Measurements from ENCODE around the gene DDX60. TPM values are rescaled to one million over a fixed set of nuclear protein-coding genes. Genes with fewer than 3 reads are reported as not detected.
A peak's percentile ranks its signal among the peaks of the same experiment; 100 is the strongest.

Gene DDX60
- total RNA-seq, 1 donor from 2014 or later, result 5.0 TPM

GRCh38 chr4:168319486-168320019, 1.0 kb upstream of the DDX60 start:
- no peak for TF ChIP-seq CTCF (IDR thresholded peaks at IDR 0.05; ENCODE audit: unreplicated experiment)
- peak overlapping the region; percentile 1 for H3K4me3 Mint-ChIP-seq (ENCODE audit: unreplicated experiment)
- H3K27me3 Mint-ChIP-seq (ENCODE audit: unreplicated experiment), result peaks cover 2% of the 10 kb centered on the region
- DNase-seq (ENCODE audit: low spot score), result no peak
- no peak overlapping the region for H3K27ac Mint-ChIP-seq (ENCODE audit: unreplicated experiment)
- H3K4me1 Mint-ChIP-seq (ENCODE audit: unreplicated experiment), result no peaks in the 10 kb centered on the region
- H3K36me3 Mint-ChIP-seq (ENCODE audit: low read depth, unreplicated experiment), result no peaks in the 10 kb centered on the region
- no peaks in the 10 kb centered on the region for H3K9me3 Mint-ChIP-seq (ENCODE audit: unreplicated experiment)

- no peaks in the 10 kb centered on the region for H3K4me1 Mint-ChIP-seq (ENCODE audit: unreplicated experiment)
- peaks cover 2% of the 10 kb centered on the region for H3K27me3 Mint-ChIP-seq (ENCODE audit: unreplicated experiment)
- peak overlapping the region; percentile 8 for H3K4me3 Mint-ChIP-seq (ENCODE audit: unreplicated experiment)
- no peaks in the 10 kb centered on the region for H3K36me3 Mint-ChIP-seq (ENCODE audit: low read depth, unreplicated experiment)
- no peak overlapping the region for H3K27ac Mint-ChIP-seq (ENCODE audit: unreplicated experiment)
- no peak for DNase-seq (ENCODE audit: low spot score)
- H3K9me3 Mint-ChIP-seq (ENCODE audit: unreplicated experiment), result no peaks in the 10 kb centered on the region
- no peak for TF ChIP-seq CTCF (IDR thresholded peaks at IDR 0.05; ENCODE audit: unreplicated experiment)
These were observed 931 bp downstream of the DDX60 start for GRCh38 chr4:168317621-168318020.

DNA sequence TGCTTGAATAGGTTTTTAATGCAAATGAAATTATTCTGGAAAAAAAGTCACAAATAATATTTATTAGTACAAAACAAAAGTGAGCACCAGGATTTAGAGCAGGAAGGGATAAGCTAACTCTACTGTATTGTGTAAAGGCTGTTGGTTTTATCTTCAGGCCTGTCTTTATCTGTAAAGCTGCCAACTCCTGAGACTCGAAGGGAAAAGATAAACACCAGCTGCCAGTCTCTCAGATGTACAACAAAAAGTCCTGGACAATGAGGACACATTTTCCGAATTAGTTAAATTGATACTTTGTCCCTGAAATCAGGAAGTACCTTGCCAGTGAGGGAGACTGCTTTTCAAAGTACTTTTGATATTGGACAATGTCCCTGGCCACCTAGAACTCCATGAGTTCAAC, 8.8 kb downstream of the DDX60 start:
- H3K27ac Mint-ChIP-seq (ENCODE audit: unreplicated experiment), result no peak overlapping the region
- no peak for TF ChIP-seq CTCF (IDR thresholded peaks at IDR 0.05; ENCODE audit: unreplicated experiment)
- no peak for DNase-seq (ENCODE audit: low spot score)
- peaks cover 2% of the 10 kb centered on the region for H3K27me3 Mint-ChIP-seq (ENCODE audit: unreplicated experiment)
- H3K36me3 Mint-ChIP-seq (ENCODE audit: low read depth, unreplicated experiment), result no peaks in the 10 kb centered on the region
- H3K4me1 Mint-ChIP-seq (ENCODE audit: unreplicated experiment), result peaks cover 2% of the 10 kb centered on the region
- H3K9me3 Mint-ChIP-seq (ENCODE audit: unreplicated experiment), result no peaks in the 10 kb centered on the region
- no peak overlapping the region for H3K4me3 Mint-ChIP-seq (ENCODE audit: unreplicated experiment)

DNA sequence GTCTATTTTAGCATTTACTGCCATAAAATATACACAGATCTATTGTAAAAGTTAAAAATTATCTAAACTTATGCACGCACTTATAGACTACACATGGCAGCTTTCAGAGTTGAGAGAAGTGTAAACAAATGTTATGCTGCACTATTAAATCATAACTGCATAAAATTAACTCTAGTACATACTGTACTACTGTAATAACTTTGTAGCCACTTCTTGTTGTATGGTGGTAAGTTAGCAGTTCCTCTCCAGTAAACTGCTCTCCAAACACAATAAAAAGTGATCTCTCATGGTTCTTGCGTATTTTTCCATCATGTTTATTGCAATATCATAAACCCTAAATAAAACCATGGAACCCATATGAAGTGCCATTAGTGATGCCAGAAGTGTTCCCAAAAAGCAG, 9.6 kb downstream of the DDX60 start:
- Mint-ChIP-seq H3K36me3 (ENCODE audit: low read depth, unreplicated experiment) (no peaks in the 10 kb centered on the region), H3K9me3 (ENCODE audit: unreplicated experiment) (no peaks in the 10 kb centered on the region), H3K27me3 (ENCODE audit: unreplicated experiment) (no peaks in the 10 kb centered on the region), H3K4me1 (ENCODE audit: unreplicated experiment) (peaks cover 2% of the 10 kb centered on the region), H3K4me3 (ENCODE audit: unreplicated experiment) (no peak overlapping the region), H3K27ac (ENCODE audit: unreplicated experiment) (no peak overlapping the region)
- no peak for DNase-seq (ENCODE audit: low spot score)
- no peak for TF ChIP-seq CTCF (IDR thresholded peaks at IDR 0.05; ENCODE audit: unreplicated experiment)

DNA sequence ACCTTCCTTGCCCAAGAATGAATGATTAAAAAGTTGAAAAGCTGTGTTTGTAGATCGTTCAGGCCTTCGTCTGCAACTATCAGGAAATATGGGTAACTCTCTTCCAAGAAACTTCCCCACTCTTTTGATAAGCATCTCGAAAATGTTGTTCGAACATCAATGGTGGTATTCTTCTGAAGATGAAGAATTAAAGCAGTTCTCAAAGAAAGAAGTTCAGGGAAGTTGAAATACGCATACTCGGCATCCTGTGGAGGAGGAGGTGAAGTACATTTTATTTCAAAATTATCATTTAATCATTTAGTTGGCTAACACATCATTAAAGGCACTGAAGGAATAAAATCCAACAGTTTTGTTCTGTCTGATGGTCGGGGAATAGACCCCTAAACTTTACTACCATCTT, 12.1 kb downstream of the DDX60 start:
- DNase-seq (ENCODE audit: low spot score), result no peak
- H3K27ac Mint-ChIP-seq (ENCODE audit: unreplicated experiment), result no peak overlapping the region
- H3K4me1 Mint-ChIP-seq (ENCODE audit: unreplicated experiment), result peaks cover 2% of the 10 kb centered on the region
- H3K4me3 Mint-ChIP-seq (ENCODE audit: unreplicated experiment), result no peak overlapping the region
- no peaks in the 10 kb centered on the region for H3K27me3 Mint-ChIP-seq (ENCODE audit: unreplicated experiment)
- H3K9me3 Mint-ChIP-seq (ENCODE audit: unreplicated experiment), result no peaks in the 10 kb centered on the region
- H3K36me3 Mint-ChIP-seq (ENCODE audit: low read depth, unreplicated experiment), result no peaks in the 10 kb centered on the region
- TF ChIP-seq CTCF (IDR thresholded peaks at IDR 0.05; ENCODE audit: unreplicated experiment), result no peak

Data from endothelial cell (in vitro differentiated cells).